ENCODE data around the gene DMWD.
"Not testable (repeated sequence)": the region's sequence is repeated elsewhere in the genome, so short reads cannot be mapped to it uniquely, and the experiment has no call there.

The DMWD gene

GRCh38 chr19:45814851-45815480 lies 22.3 kb upstream of the DMWD start, which contains the start of gene RSPH6A:
RSPH6A (minus strand) TSS chr19:45815308; CDS start chr19:45815176, 132 bp downstream.
- TF ChIP-seq POLR2A (IDR thresholded peaks at IDR 0.05; ENCODE audit: low read depth, low read length) (no peak), POLR2AphosphoS5 (IDR thresholded peaks at IDR 0.05; ENCODE audit: low read depth, low read length) (no peak), TAF1 (IDR thresholded peaks at IDR 0.05; ENCODE audit: borderline replicate concordance, low read depth, low read length) (no peak)
- FAIRE-seq (no peak), DNase-seq (ENCODE audit: insufficient read length) (no peak)

- no peak for FAIRE-seq
- TF ChIP-seq TAF1 (IDR thresholded peaks at IDR 0.05; ENCODE audit: borderline replicate concordance, low read depth, low read length) = no peak
- 0 out of 2 replicates have a peak, but pooled peaks have one; percentile 45 for TF ChIP-seq POLR2AphosphoS5 (IDR thresholded peaks at IDR 0.05; ENCODE audit: low read depth, low read length)
- TF ChIP-seq POLR2A (IDR thresholded peaks at IDR 0.05; ENCODE audit: low read depth, low read length) = no peak
- no peak for DNase-seq (ENCODE audit: insufficient read length)
Measured at GRCh38 chr19:45814166-45814780, 21.6 kb upstream of the DMWD start.

- DNase-seq (ENCODE audit: insufficient read length) = no peak
- no peak for TF ChIP-seq TAF1 (IDR thresholded peaks at IDR 0.05; ENCODE audit: borderline replicate concordance, low read depth, low read length)
- TF ChIP-seq POLR2AphosphoS5 (IDR thresholded peaks at IDR 0.05; ENCODE audit: low read depth, low read length) = no peak
- TF ChIP-seq POLR2A (IDR thresholded peaks at IDR 0.05; ENCODE audit: low read depth, low read length) = no peak
- FAIRE-seq = no peak
Measured at GRCh38 chr19:45812297-45812696, 19.7 kb upstream of the DMWD start.

GRCh38 chr19:45809643-45810159 lies 17.1 kb upstream of the DMWD start:
- FAIRE-seq (peak; percentile 67), DNase-seq (ENCODE audit: insufficient read length) (no peak)
- TF ChIP-seq POLR2AphosphoS5 (IDR thresholded peaks at IDR 0.05; ENCODE audit: low read depth, low read length) = no peak

GRCh38 chr19:45805719-45806118 lies 13.1 kb upstream of the DMWD start:
- no peak for DNase-seq (ENCODE audit: insufficient read length)
- FAIRE-seq = no peak
- TF ChIP-seq POLR2AphosphoS5 (IDR thresholded peaks at IDR 0.05; ENCODE audit: low read depth, low read length) (no peak), TAF1 (IDR thresholded peaks at IDR 0.05; ENCODE audit: borderline replicate concordance, low read depth, low read length) (no peak), POLR2A (IDR thresholded peaks at IDR 0.05; ENCODE audit: low read depth, low read length) (no peak)

- no peak for DNase-seq (ENCODE audit: insufficient read length)
- FAIRE-seq = no peak
- TF ChIP-seq POLR2A (IDR thresholded peaks at IDR 0.05; ENCODE audit: low read depth, low read length) (no peak), TAF1 (IDR thresholded peaks at IDR 0.05; ENCODE audit: borderline replicate concordance, low read depth, low read length) (no peak), POLR2AphosphoS5 (IDR thresholded peaks at IDR 0.05; ENCODE audit: low read depth, low read length) (no peak)
Measured at GRCh38 chr19:45804959-45805230, 12.2 kb upstream of the DMWD start.

GRCh38 chr19:45804140-45804958 lies 11.7 kb upstream of the DMWD start:
- TF ChIP-seq POLR2AphosphoS5 (IDR thresholded peaks at IDR 0.05; ENCODE audit: low read depth, low read length) (no peak), POLR2A (IDR thresholded peaks at IDR 0.05; ENCODE audit: low read depth, low read length) (no peak), TAF1 (IDR thresholded peaks at IDR 0.05; ENCODE audit: borderline replicate concordance, low read depth, low read length) (no peak)
- FAIRE-seq (no peak), DNase-seq (ENCODE audit: insufficient read length) (no peak)

GRCh38 chr19:45801603-45802175 lies 9.0 kb upstream of the DMWD start:
- FAIRE-seq = no peak
- DNase-seq (ENCODE audit: insufficient read length) = no peak
- TF ChIP-seq POLR2AphosphoS5 (IDR thresholded peaks at IDR 0.05; ENCODE audit: low read depth, low read length) (no peak), TAF1 (IDR thresholded peaks at IDR 0.05; ENCODE audit: borderline replicate concordance, low read depth, low read length) (no peak), POLR2A (IDR thresholded peaks at IDR 0.05; ENCODE audit: low read depth, low read length) (no peak)

- FAIRE-seq (no peak), DNase-seq (ENCODE audit: insufficient read length) (no peak)
- no peak for TF ChIP-seq TAF1 (IDR thresholded peaks at IDR 0.05; ENCODE audit: borderline replicate concordance, low read depth, low read length)
- no peak for TF ChIP-seq POLR2A (IDR thresholded peaks at IDR 0.05; ENCODE audit: low read depth, low read length)
- no peak for TF ChIP-seq POLR2AphosphoS5 (IDR thresholded peaks at IDR 0.05; ENCODE audit: low read depth, low read length)
Measured at GRCh38 chr19:45800070-45800553, 7.5 kb upstream of the DMWD start.

- not testable (repeated sequence) for DNase-seq (ENCODE audit: insufficient read length); FAIRE-seq
Measured at GRCh38 chr19:45799541-45799940, 6.9 kb upstream of the DMWD start.

GRCh38 chr19:45798995-45799517 lies 6.4 kb upstream of the DMWD start:
- FAIRE-seq (peak; percentile 95), DNase-seq (ENCODE audit: insufficient read length) (peak; percentile 76)
- TF ChIP-seq POLR2AphosphoS5 (IDR thresholded peaks at IDR 0.05; ENCODE audit: low read depth, low read length) = no peak
- TF ChIP-seq POLR2A (IDR thresholded peaks at IDR 0.05; ENCODE audit: low read depth, low read length) = no peak
- no peak for TF ChIP-seq TAF1 (IDR thresholded peaks at IDR 0.05; ENCODE audit: borderline replicate concordance, low read depth, low read length)

All from GM12892 (cell line).